ENCODE measurements around the gene LDB2.
"Not testable (repeated sequence)": the region's sequence is repeated elsewhere in the genome, so short reads cannot be mapped to it uniquely, and the experiment has no call there.

Gene LDB2

GRCh38 chr4:16636912-16637630, 261.4 kb downstream of the LDB2 start:
- no peak for DNase-seq

GRCh38 chr4:16636304-16636703, 262.1 kb downstream of the LDB2 start:
- DNase-seq: no peak

- not testable (repeated sequence) for DNase-seq
Measured at GRCh38 chr4:16629274-16629673, 269.2 kb downstream of the LDB2 start.

- not testable (repeated sequence) for DNase-seq
Measured at GRCh38 chr4:16628835-16629234, 269.6 kb downstream of the LDB2 start.

- DNase-seq: no peak
Measured at GRCh38 chr4:16627999-16628398, 270.4 kb downstream of the LDB2 start.

- no peak for DNase-seq
Measured at GRCh38 chr4:16626945-16627344, 271.5 kb downstream of the LDB2 start.

GRCh38 chr4:16622826-16623225, 275.6 kb downstream of the LDB2 start:
- no peak for DNase-seq

- no peak for DNase-seq
Measured at GRCh38 chr4:16617435-16617834, 281.0 kb downstream of the LDB2 start.

- DNase-seq: no peak
Measured at GRCh38 chr4:16617011-16617410, 281.4 kb downstream of the LDB2 start.

- no peak for DNase-seq
Measured at GRCh38 chr4:16609170-16609758, 289.2 kb downstream of the LDB2 start.

- no peak for DNase-seq
Measured at GRCh38 chr4:16608611-16609125, 289.8 kb downstream of the LDB2 start.

- no peak for DNase-seq
Measured at GRCh38 chr4:16608123-16608522, 290.3 kb downstream of the LDB2 start.

- DNase-seq: no peak
Measured at GRCh38 chr4:16607241-16608066, 291.0 kb downstream of the LDB2 start.

- no peak for DNase-seq
Measured at GRCh38 chr4:16606691-16607090, 291.8 kb downstream of the LDB2 start.

GRCh38 chr4:16603178-16603577, 295.3 kb downstream of the LDB2 start:
- no peak for DNase-seq

- DNase-seq: no peak
Measured at GRCh38 chr4:16598597-16599206, 299.7 kb downstream of the LDB2 start.

- DNase-seq: no peak
Measured at GRCh38 chr4:16597845-16598596, 300.4 kb downstream of the LDB2 start.

- DNase-seq: no peak
Measured at GRCh38 chr4:16597443-16597842, 301.0 kb downstream of the LDB2 start.

GRCh38 chr4:16596267-16596666, 302.2 kb downstream of the LDB2 start:
- DNase-seq: no peak

GRCh38 chr4:16594128-16594527, 304.3 kb downstream of the LDB2 start:
- DNase-seq: no peak

- DNase-seq: no peak
Measured at GRCh38 chr4:16593386-16593785, 305.1 kb downstream of the LDB2 start.

GRCh38 chr4:16591272-16591826, 307.1 kb downstream of the LDB2 start:
- DNase-seq: no peak
